H9 (cell line): ENCODE measurements around the gene BACE2. TPM values are rescaled to one million over a fixed set of nuclear protein-coding genes. Genes with fewer than 3 reads are reported as not detected.
A peak's percentile ranks its signal among the peaks of the same experiment; 100 is the strongest.

Experiments
- DNase-seq: peaks from one replicate; pipeline ENCODE4 v3.0.0-alpha.2; 2017
- H2AFZ ChIP-seq: one replicate; pipeline ENCODE4 v1.6.1; 2013; ENCODE audit warnings: mild to moderate bottlenecking, low read length, control low read depth, moderate library complexity
- H2AK5ac ChIP-seq: 2 replicates; pipeline ENCODE4 v1.6.1; 2013; ENCODE audit warnings: low read length, control low read depth, mixed read lengths; ENCODE audit not compliant: insufficient read length
- H2BK120ac ChIP-seq: one replicate; pipeline ENCODE4 v1.6.1; 2013; ENCODE audit warnings: low read depth, mild to moderate bottlenecking, low read length, control low read depth, inconsistent platforms; ENCODE audit not compliant: poor library complexity, severe bottlenecking
- H2BK12ac ChIP-seq: 2 replicates; pipeline ENCODE4 v1.6.1; 2013; ENCODE audit warnings: low read length, control low read depth, mixed read lengths, low read depth; ENCODE audit not compliant: insufficient read length
- H2BK15ac ChIP-seq: 2 replicates; pipeline ENCODE4 v1.6.1; 2013; ENCODE audit warnings: low read depth, low read length, control low read depth
- H2BK20ac ChIP-seq: one replicate; pipeline ENCODE4 v1.6.1; 2013; ENCODE audit warnings: low read depth, mild to moderate bottlenecking, low read length, control low read depth, inconsistent platforms; ENCODE audit not compliant: poor library complexity, severe bottlenecking
- H2BK5ac ChIP-seq: 2 replicates; pipeline ENCODE4 v1.6.1; 2013; ENCODE audit warnings: low read length, control low read depth, mixed read lengths; ENCODE audit not compliant: insufficient read length
- H3K14ac ChIP-seq: 2 replicates; pipeline ENCODE4 v1.6.1; 2013; ENCODE audit warnings: low read length, control low read depth; ENCODE audit not compliant: insufficient read depth
- H3K18ac ChIP-seq: 2 replicates; pipeline ENCODE4 v1.6.1; 2013; ENCODE audit warnings: low read depth, mild to moderate bottlenecking, mixed read lengths, low read length, control low read depth; ENCODE audit not compliant: insufficient read length
- H3K23ac ChIP-seq: 2 replicates; pipeline ENCODE4 v1.6.1; 2013; ENCODE audit warnings: low read length, control low read depth, mixed read lengths, low read depth; ENCODE audit not compliant: insufficient read length
- H3K23me2 ChIP-seq: 2 replicates; pipeline ENCODE4 v1.6.1; 2013; ENCODE audit warnings: low read depth, mild to moderate bottlenecking, mixed read lengths, low read length, control low read depth; ENCODE audit not compliant: insufficient read length, poor library complexity, severe bottlenecking
- H3K27ac ChIP-seq: 2 replicates; pipeline ENCODE4 v1.5.1; 2013; ENCODE audit warnings: low read length, control low read depth, mixed read lengths, low read depth; ENCODE audit not compliant: insufficient read length
- H3K27me3 ChIP-seq: 2 replicates; pipeline ENCODE4 v1.6.1; 2013; ENCODE audit warnings: low read length, control low read depth, inconsistent platforms; ENCODE audit not compliant: insufficient read depth
- H3K4ac ChIP-seq: 2 replicates; pipeline ENCODE4 v1.6.1; 2013; ENCODE audit warnings: low read depth, mild to moderate bottlenecking, control low read depth, inconsistent platforms, low read length, moderate library complexity
- H3K4me1 ChIP-seq: 2 replicates; pipeline ENCODE4 v1.6.1; 2013; ENCODE audit warnings: low read length, control low read depth, inconsistent platforms; ENCODE audit not compliant: insufficient read depth
- H3K4me2 ChIP-seq: 2 replicates; pipeline ENCODE4 v1.6.1; 2013; ENCODE audit warnings: low read length, control low read depth, mixed read lengths; ENCODE audit not compliant: insufficient read length, insufficient read depth
- H3K56ac ChIP-seq: 2 replicates; pipeline ENCODE4 v1.6.1; 2013; ENCODE audit warnings: low read depth, mild to moderate bottlenecking, mixed read lengths, low read length, control low read depth; ENCODE audit not compliant: insufficient read length
- H3K79me1 ChIP-seq: 2 replicates; pipeline ENCODE4 v1.6.1; 2013; ENCODE audit warnings: low read depth, mild to moderate bottlenecking, moderate library complexity, low read length, control low read depth, inconsistent platforms; ENCODE audit not compliant: insufficient read depth, poor library complexity, severe bottlenecking
- H3K79me2 ChIP-seq: 2 replicates; pipeline ENCODE4 v1.6.1; 2013; ENCODE audit warnings: low read length, control low read depth, inconsistent platforms; ENCODE audit not compliant: insufficient read depth
- H3K9ac ChIP-seq: 2 replicates; pipeline ENCODE4 v1.6.1; 2013; ENCODE audit warnings: low read length, control low read depth, mixed read lengths; ENCODE audit not compliant: insufficient read length; ENCODE audit errors: extremely low read depth
- H3K9me3 ChIP-seq: one replicate; pipeline ENCODE4 v1.6.1; 2013; ENCODE audit warnings: low read depth, low read length, inconsistent platforms; ENCODE audit not compliant: control insufficient read depth
- H3T11ph ChIP-seq: one replicate; pipeline ENCODE4 v1.6.1; 2013; ENCODE audit warnings: mild to moderate bottlenecking, low read length, control low read depth, inconsistent platforms
- H4K20me1 ChIP-seq: one replicate; pipeline ENCODE4 v1.6.1; 2013; ENCODE audit not compliant: control insufficient read depth, insufficient read length, insufficient read depth
- H4K5ac ChIP-seq: 2 replicates; pipeline ENCODE4 v1.6.1; 2013; ENCODE audit warnings: low read depth, mild to moderate bottlenecking, mixed read lengths, low read length, control low read depth; ENCODE audit not compliant: insufficient read length
- H4K8ac ChIP-seq: replicated peaks from 2 replicates; pipeline ENCODE4 v1.6.1; 2013; ENCODE audit warnings: low read length, control low read depth, mixed read lengths, low read depth; ENCODE audit not compliant: insufficient read length
- H4K91ac ChIP-seq: 2 replicates; pipeline ENCODE4 v1.6.1; 2013; ENCODE audit warnings: low read depth, mild to moderate bottlenecking, moderate library complexity, mixed read lengths, low read length, control low read depth; ENCODE audit not compliant: insufficient read length
- H3K27ac Mint-ChIP-seq, 3 experiments: 2 replicates in 2 of 3; 3 replicates in 1 of 3; pipeline ENCODE4 v1.8.0; 2020 to 2021; ENCODE audit warnings: mixed read lengths in 3 of 3, mild to moderate bottlenecking in 1 of 3, moderate library complexity in 1 of 3
- H3K27me3 Mint-ChIP-seq: 2 replicates; pipeline ENCODE4 v1.8.0; 2021; ENCODE audit warnings: low read depth, mild to moderate bottlenecking, moderate library complexity, mixed read lengths
- H3K36me3 Mint-ChIP-seq, 3 experiments: 2 replicates in 2 of 3; 3 replicates in 1 of 3; pipeline ENCODE4 v1.8.0; 2020 to 2021; ENCODE audit warnings: low read depth in 3 of 3, mixed read lengths in 3 of 3; ENCODE audit not compliant: insufficient read depth in 1 of 3
- H3K4me1 Mint-ChIP-seq, 2 experiments: 2 replicates each; pipeline ENCODE4 v1.8.0; 2020; ENCODE audit warnings: mixed read lengths in 2 of 2
- H3K4me3 Mint-ChIP-seq, 2 experiments: 2 replicates in 1 of 2; 3 replicates in 1 of 2; pipeline ENCODE4 v1.8.0; 2020 to 2021; ENCODE audit warnings: mild to moderate bottlenecking in 2 of 2, mixed read lengths in 2 of 2, moderate library complexity in 1 of 2
- H3K9me3 Mint-ChIP-seq, 2 experiments: 2 replicates in 1 of 2; 3 replicates in 1 of 2; pipeline ENCODE4 v1.8.0; 2020; ENCODE audit warnings: mild to moderate bottlenecking in 2 of 2, mixed read lengths in 2 of 2, moderate library complexity in 1 of 2
- CTCF ChIP-seq: fragments of 200-600 bp; sonication (generic); conservative IDR thresholded peaks from 3 replicates; pipeline ENCODE4 v1.8.0; 2021; ENCODE audit warnings: antibody characterized with exemption, mild to moderate bottlenecking
- WGBS: extraction: QIAGEN DNeasy Blood & Tissue Kit; methylation state at CpG from one replicate; pipeline ENCODE4 v1.1.7; 2013; ENCODE audit warnings: missing lambda C conversion rate, low lambda C conversion rate, mixed read lengths; ENCODE audit not compliant: insufficient read length; ENCODE audit errors: extremely low coverage; 5-methylcytosine and 5-hydroxymethylcytosine counted together
- total RNA-seq: library from RNA; stranded (reverse); gene quantifications from 2 replicates; pipeline ENCODE4 v1.2.1, GENCODE V29; 2021

The BACE2 gene
- total RNA-seq, 1 experiment from 2014 or later, result 8.0 TPM

DNA sequence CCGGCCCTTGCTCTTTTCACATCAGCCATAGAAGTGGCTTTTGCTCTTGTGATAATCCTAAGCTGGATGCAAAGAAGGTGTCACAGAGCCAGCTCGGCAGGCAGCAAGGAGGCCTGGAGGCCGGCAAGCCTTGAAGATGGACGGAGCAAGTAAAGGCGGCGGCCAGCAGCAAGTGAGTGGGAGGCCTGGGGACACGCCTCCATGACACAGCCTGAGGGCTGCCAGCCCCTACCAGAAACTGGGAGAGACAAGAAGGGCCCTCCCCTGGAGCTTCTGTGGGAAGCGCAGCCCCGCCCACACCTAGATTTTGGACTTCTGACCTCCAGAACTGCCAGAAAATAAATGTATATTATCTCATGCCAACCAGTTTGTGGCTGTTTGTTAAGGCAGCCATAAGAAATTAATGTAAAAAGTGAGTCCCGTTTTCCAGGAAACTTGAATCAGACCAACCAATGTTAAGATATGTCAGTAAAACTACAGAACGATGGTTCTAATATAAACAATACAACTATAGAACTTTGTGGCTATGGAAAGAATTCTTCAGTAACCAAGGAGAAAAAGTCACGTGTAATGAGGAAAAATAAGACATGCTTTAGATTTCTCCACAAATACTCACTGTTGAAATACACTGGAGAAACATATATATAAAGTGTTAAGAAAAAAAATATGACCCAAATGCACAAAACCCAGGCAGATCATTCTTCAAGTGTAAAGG, 49.9 kb downstream of the BACE2 start:
- Mint-ChIP-seq H3K9me3 (no peaks in the 10 kb centered on the region), H3K4me1 (peaks cover 9 to 21% of the 10 kb centered on the region in 2 experiments), H3K27me3 (no peaks in the 10 kb centered on the region; the same call in 1 of the 2 replicates), H3K36me3 (no peaks in the 10 kb centered on the region; a peak in 1 of 7 replicates), H3K4me3 (no peak overlapping the region), H3K27ac (peak overlapping the region in 1 of 3 experiments; percentile 13; a peak in 1 of 7 replicates)
- Histone ChIP-seq H4K20me1 (no peaks in the 10 kb centered on the region), H2BK12ac (no peak overlapping the region), H3K56ac (no peak overlapping the region), H3K4ac (no peak overlapping the region), H2BK20ac (no peak overlapping the region), H2BK5ac (no peak overlapping the region), H3K79me2 (no peaks in the 10 kb centered on the region), H3K4me2 (no peak overlapping the region), H3K23ac (no peak overlapping the region), H3K79me1 (no peaks in the 10 kb centered on the region), H3K14ac (no peak overlapping the region), H3K4me1 (no peaks in the 10 kb centered on the region), H4K5ac (no peak overlapping the region), H2BK15ac (no peak overlapping the region), H4K8ac (no peak overlapping the region), H3K9ac (no peak overlapping the region), H4K91ac (no peak overlapping the region), H3K9me3 (no peaks in the 10 kb centered on the region), H3T11ph (no peak overlapping the region), H2AFZ (no peak overlapping the region), H3K23me2 (no peaks in the 10 kb centered on the region), H3K27me3 (peaks cover 3% of the 10 kb centered on the region; the same call in 1 of the 2 replicates), H2BK120ac (peak overlapping the region; percentile 11), H3K18ac (no peak overlapping the region), H3K27ac (no peak overlapping the region), H2AK5ac (no peak overlapping the region)
- no peak for TF ChIP-seq CTCF
- WGBS, result no CpG with 5 or more reads among the region's 12 CpGs
- peak; percentile 46 for DNase-seq
